ENCODE results near the gene FLYWCH2.
"Not testable (repeated sequence)": the region's sequence is repeated elsewhere in the genome, so short reads cannot be mapped to it uniquely, and the experiment has no call there.

Gene FLYWCH2

GRCh38 chr16:2927010-2927646 lies 44.1 kb downstream of the FLYWCH2 start:
- peak; percentile 83 for DNase-seq (ENCODE audit: low spot score)
- no peaks in the 10 kb centered on the region for H3K9me3 Mint-ChIP-seq
- H3K36me3 Mint-ChIP-seq (ENCODE audit: low read depth) = peaks cover 7% of the 10 kb centered on the region
- peak overlapping the region; percentile 0 for H3K27ac Mint-ChIP-seq
- H3K4me3 Mint-ChIP-seq = no peak overlapping the region
- H3K27me3 Mint-ChIP-seq (ENCODE audit: low read depth) = no peaks in the 10 kb centered on the region
- peaks cover 9% of the 10 kb centered on the region for H3K4me1 Mint-ChIP-seq (ENCODE audit: low read depth)

DNA sequence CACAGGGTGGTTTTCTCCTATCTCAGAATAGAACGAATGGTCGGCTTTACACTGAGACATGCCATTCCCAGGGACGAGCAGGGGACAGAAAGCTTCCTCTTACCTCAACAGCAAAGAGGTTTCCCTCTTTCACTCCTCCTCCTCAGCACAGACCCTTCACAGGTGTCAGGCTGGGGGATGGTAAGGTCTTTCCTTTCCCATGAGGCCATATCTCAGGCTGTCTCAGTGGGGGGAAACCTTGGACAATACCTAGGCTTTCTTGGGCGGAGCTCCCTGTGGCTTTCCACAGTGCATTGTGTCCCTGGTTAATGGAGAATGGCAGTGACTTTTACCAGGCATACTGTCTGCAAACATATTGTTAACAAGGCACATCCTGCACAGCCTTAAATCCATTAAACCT lies 45.1 kb downstream of the FLYWCH2 start:
- not testable (repeated sequence) for H3K4me1 Mint-ChIP-seq (ENCODE audit: low read depth); H3K9me3 Mint-ChIP-seq

GRCh38 chr16:2928796-2929195 lies 45.8 kb downstream of the FLYWCH2 start:
- H3K27me3 Mint-ChIP-seq (ENCODE audit: low read depth) = no peaks in the 10 kb centered on the region
- H3K4me1 Mint-ChIP-seq (ENCODE audit: low read depth) = peaks cover 9% of the 10 kb centered on the region
- no peak overlapping the region for H3K4me3 Mint-ChIP-seq
- DNase-seq (ENCODE audit: low spot score) = no peak
- H3K27ac Mint-ChIP-seq = no peak overlapping the region
- H3K36me3 Mint-ChIP-seq (ENCODE audit: low read depth) = peaks cover 3% of the 10 kb centered on the region
- no peaks in the 10 kb centered on the region for H3K9me3 Mint-ChIP-seq

More for the DNA sequence above, 45.1 kb downstream of the FLYWCH2 start:
- H3K4me3 Mint-ChIP-seq; H3K36me3 Mint-ChIP-seq (ENCODE audit: low read depth); H3K27ac Mint-ChIP-seq; H3K27me3 Mint-ChIP-seq (ENCODE audit: low read depth); DNase-seq (ENCODE audit: low spot score): not testable (repeated sequence)

DNA sequence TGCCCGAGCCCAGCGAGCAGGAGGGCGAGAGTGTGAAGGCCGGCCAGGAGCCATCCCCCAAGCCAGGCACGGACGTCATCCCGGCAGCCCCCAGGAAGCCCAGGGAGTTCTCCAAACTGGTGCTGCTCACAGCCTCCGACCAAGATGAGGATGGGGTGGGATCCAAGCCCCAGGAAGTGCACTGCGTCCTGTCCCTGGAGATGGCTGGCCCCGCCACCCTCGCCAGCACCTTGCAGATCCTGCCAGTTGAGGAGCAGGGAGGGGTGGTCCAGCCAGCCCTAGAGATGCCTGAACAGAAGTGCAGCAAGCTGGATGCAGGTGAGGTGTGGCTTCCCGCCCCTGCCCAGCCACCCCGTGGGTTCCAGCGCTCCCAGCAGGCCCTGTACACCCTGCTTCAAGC lies 46.7 kb downstream of the FLYWCH2 start:
- Mint-ChIP-seq H3K27ac (no peak overlapping the region), H3K4me1 (ENCODE audit: low read depth) (peaks cover 9% of the 10 kb centered on the region), H3K27me3 (ENCODE audit: low read depth) (no peaks in the 10 kb centered on the region), H3K9me3 (no peaks in the 10 kb centered on the region), H3K4me3 (no peak overlapping the region), H3K36me3 (ENCODE audit: low read depth) (peaks cover 10% of the 10 kb centered on the region)
- DNase-seq (ENCODE audit: low spot score) = no peak

DNA sequence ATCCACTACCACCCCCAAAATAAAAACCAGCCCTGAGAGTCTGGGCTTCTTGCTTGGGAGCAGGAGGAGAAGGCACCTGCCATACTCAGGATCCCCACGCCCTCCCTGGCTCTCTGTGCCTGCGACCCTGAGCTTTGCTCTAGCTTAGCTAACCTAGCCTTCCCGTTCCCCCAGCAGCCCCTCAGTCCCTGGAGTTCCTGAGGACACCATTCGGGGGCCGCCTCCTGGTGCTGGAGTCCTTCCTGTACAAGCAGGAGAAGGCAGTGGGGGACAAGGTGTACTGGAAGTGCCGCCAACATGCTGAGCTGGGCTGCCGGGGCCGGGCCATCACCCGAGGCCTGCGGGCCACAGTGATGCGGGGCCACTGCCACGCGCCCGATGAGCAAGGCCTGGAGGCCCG lies 47.2 kb downstream of the FLYWCH2 start:
- peaks cover 9% of the 10 kb centered on the region for H3K4me1 Mint-ChIP-seq (ENCODE audit: low read depth)
- no peak overlapping the region for H3K27ac Mint-ChIP-seq
- DNase-seq (ENCODE audit: low spot score) = no peak
- peaks cover 10% of the 10 kb centered on the region for H3K36me3 Mint-ChIP-seq (ENCODE audit: low read depth)
- H3K27me3 Mint-ChIP-seq (ENCODE audit: low read depth) = no peaks in the 10 kb centered on the region
- no peaks in the 10 kb centered on the region for H3K9me3 Mint-ChIP-seq
- H3K4me3 Mint-ChIP-seq = no peak overlapping the region

- H3K9me3 Mint-ChIP-seq; H3K4me1 Mint-ChIP-seq (ENCODE audit: low read depth); DNase-seq (ENCODE audit: low spot score); H3K27ac Mint-ChIP-seq; H3K4me3 Mint-ChIP-seq; H3K27me3 Mint-ChIP-seq (ENCODE audit: low read depth): not testable (repeated sequence)
- peaks cover 13% of the 10 kb centered on the region for H3K36me3 Mint-ChIP-seq (ENCODE audit: low read depth)
Observed at GRCh38 chr16:2931231-2931914, 48.4 kb downstream of the FLYWCH2 start.

GRCh38 chr16:2933136-2933535 lies 50.1 kb downstream of the FLYWCH2 start:
- Mint-ChIP-seq H3K27me3 (ENCODE audit: low read depth) (no peaks in the 10 kb centered on the region), H3K9me3 (no peaks in the 10 kb centered on the region), H3K4me1 (ENCODE audit: low read depth) (no peaks in the 10 kb centered on the region), H3K36me3 (ENCODE audit: low read depth) (peaks cover 13% of the 10 kb centered on the region), H3K27ac (no peak overlapping the region), H3K4me3 (no peak overlapping the region)
- no peak for DNase-seq (ENCODE audit: low spot score)

- no peaks in the 10 kb centered on the region for H3K9me3 Mint-ChIP-seq
- no peak overlapping the region for H3K4me3 Mint-ChIP-seq
- peaks cover 13% of the 10 kb centered on the region for H3K36me3 Mint-ChIP-seq (ENCODE audit: low read depth)
- no peak overlapping the region for H3K27ac Mint-ChIP-seq
- H3K27me3 Mint-ChIP-seq (ENCODE audit: low read depth) = no peaks in the 10 kb centered on the region
- no peaks in the 10 kb centered on the region for H3K4me1 Mint-ChIP-seq (ENCODE audit: low read depth)
- no peak for DNase-seq (ENCODE audit: low spot score)
Observed at GRCh38 chr16:2933701-2934100, 50.7 kb downstream of the FLYWCH2 start.

DNA sequence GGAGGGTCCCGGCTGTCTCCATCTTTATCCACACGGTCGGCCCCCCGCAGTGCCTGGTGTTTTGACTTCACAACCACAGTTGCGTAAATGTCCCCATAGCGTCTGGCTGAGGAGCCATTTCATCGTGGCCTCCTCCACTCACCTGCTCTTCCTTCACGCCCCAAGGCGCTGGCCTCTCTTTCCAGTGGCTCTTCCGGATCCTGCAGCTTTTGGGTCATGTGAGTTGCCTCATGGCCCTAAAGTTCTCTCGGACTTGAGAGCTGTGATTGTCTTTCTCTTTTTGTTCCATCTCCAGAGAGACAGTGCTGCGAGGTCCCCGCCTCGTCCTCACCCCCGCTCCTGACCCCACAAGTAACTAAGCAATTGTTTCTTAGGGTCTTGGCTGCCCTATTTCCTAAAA lies 51.4 kb downstream of the FLYWCH2 start:
- Mint-ChIP-seq H3K27ac (no peak overlapping the region), H3K36me3 (ENCODE audit: low read depth) (peaks cover 13% of the 10 kb centered on the region)

GRCh38 chr16:2936436-2937011 lies 53.5 kb downstream of the FLYWCH2 start:
- Mint-ChIP-seq H3K27me3 (ENCODE audit: low read depth) (no peaks in the 10 kb centered on the region), H3K4me3 (no peak overlapping the region), H3K4me1 (ENCODE audit: low read depth) (no peaks in the 10 kb centered on the region), H3K9me3 (no peaks in the 10 kb centered on the region), H3K36me3 (ENCODE audit: low read depth) (peaks cover 19% of the 10 kb centered on the region), H3K27ac (no peak overlapping the region)
- DNase-seq (ENCODE audit: low spot score) = no peak

More for the DNA sequence above, 51.4 kb downstream of the FLYWCH2 start:
- DNase-seq (ENCODE audit: low spot score) = no peak
- H3K27me3 Mint-ChIP-seq (ENCODE audit: low read depth) = no peaks in the 10 kb centered on the region
- H3K4me3 Mint-ChIP-seq = no peak overlapping the region
- no peaks in the 10 kb centered on the region for H3K4me1 Mint-ChIP-seq (ENCODE audit: low read depth)
- no peaks in the 10 kb centered on the region for H3K9me3 Mint-ChIP-seq

- H3K4me1 Mint-ChIP-seq (ENCODE audit: low read depth) = no peaks in the 10 kb centered on the region
- H3K36me3 Mint-ChIP-seq (ENCODE audit: low read depth) = peaks cover 19% of the 10 kb centered on the region
- no peak for DNase-seq (ENCODE audit: low spot score)
- no peak overlapping the region for H3K4me3 Mint-ChIP-seq
- no peaks in the 10 kb centered on the region for H3K27me3 Mint-ChIP-seq (ENCODE audit: low read depth)
- no peak overlapping the region for H3K27ac Mint-ChIP-seq
- no peaks in the 10 kb centered on the region for H3K9me3 Mint-ChIP-seq
Observed at GRCh38 chr16:2937170-2937569, 54.2 kb downstream of the FLYWCH2 start.

- no peaks in the 10 kb centered on the region for H3K9me3 Mint-ChIP-seq
- no peaks in the 10 kb centered on the region for H3K4me1 Mint-ChIP-seq (ENCODE audit: low read depth)
- DNase-seq (ENCODE audit: low spot score) = no peak
- H3K36me3 Mint-ChIP-seq (ENCODE audit: low read depth) = peaks cover 22% of the 10 kb centered on the region
- no peaks in the 10 kb centered on the region for H3K27me3 Mint-ChIP-seq (ENCODE audit: low read depth)
- no peak overlapping the region for H3K4me3 Mint-ChIP-seq
- no peak overlapping the region for H3K27ac Mint-ChIP-seq
Observed at GRCh38 chr16:2938206-2938605, 55.2 kb downstream of the FLYWCH2 start.

GRCh38 chr16:2939968-2940367 lies 57.0 kb downstream of the FLYWCH2 start:
- no peaks in the 10 kb centered on the region for H3K27me3 Mint-ChIP-seq (ENCODE audit: low read depth)
- H3K36me3 Mint-ChIP-seq (ENCODE audit: low read depth) = peaks cover 20% of the 10 kb centered on the region
- H3K4me3 Mint-ChIP-seq = no peak overlapping the region
- no peaks in the 10 kb centered on the region for H3K9me3 Mint-ChIP-seq
- H3K4me1 Mint-ChIP-seq (ENCODE audit: low read depth) = no peaks in the 10 kb centered on the region
- no peak overlapping the region for H3K27ac Mint-ChIP-seq
- DNase-seq (ENCODE audit: low spot score) = no peak

DNA sequence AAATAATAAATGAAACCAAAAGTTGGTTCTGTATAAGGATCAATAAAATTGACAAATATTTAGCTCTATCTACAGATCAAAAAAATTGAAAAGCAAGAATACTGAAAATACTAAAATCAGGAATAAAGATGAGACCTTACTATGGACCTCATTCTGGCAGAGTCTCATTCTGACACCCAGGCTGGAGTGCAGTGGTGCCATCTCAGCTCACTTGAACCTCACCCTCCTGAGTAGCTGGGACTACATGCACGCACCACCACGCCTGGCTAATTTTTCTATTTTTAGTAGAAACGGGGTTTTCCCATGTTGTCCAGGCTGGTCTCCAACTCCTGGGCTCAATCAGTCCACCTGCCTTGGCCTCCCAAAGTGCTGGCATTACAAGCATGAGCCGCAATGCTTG lies 59.0 kb downstream of the FLYWCH2 start:
- Mint-ChIP-seq H3K36me3 (ENCODE audit: low read depth) (peaks cover 20% of the 10 kb centered on the region), H3K27ac (no peak overlapping the region)

More for the DNA sequence above, 59.0 kb downstream of the FLYWCH2 start:
- H3K9me3 Mint-ChIP-seq = no peaks in the 10 kb centered on the region
- H3K27me3 Mint-ChIP-seq (ENCODE audit: low read depth) = no peaks in the 10 kb centered on the region
- no peak overlapping the region for H3K4me3 Mint-ChIP-seq
- H3K4me1 Mint-ChIP-seq (ENCODE audit: low read depth) = no peaks in the 10 kb centered on the region
- DNase-seq (ENCODE audit: low spot score) = no peak

All from T-helper 2 cell treated with Interferon-gamma antibody and Interleukin-4, amounts not matched to agents 5 μg/mL and 100 μg/mL, for 36 hours (primary cell).